HEK293 (cell line): Measurements from ENCODE around the gene PLK4.

ENCODE experiments used
- CTCF ChIA-PET: fragments of 350-600 bp; formaldehyde crosslinking; extraction: SDS; loops from one replicate; lab custom pipeline; 2021; ENCODE audit warnings: antibody characterized with exemption; lab: Yijun Ruan, JAX
- POLR2A ChIA-PET: fragments of 300-600 bp; formaldehyde crosslinking; extraction: SDS; loops from one replicate; lab custom pipeline; 2020; ENCODE audit warnings: antibody characterized with exemption, inconsistent platforms; lab: Yijun Ruan, JAX
- H3K27ac ChIP-seq: fragments of 200-500 bp; sonication (Bioruptor generic); 2 replicates; pipeline ENCODE4 v1.5.1; 2014; ENCODE audit warnings: low read depth, low read length, control low read depth, inconsistent platforms; ENCODE audit errors: extremely low read depth
- H3K36me3 ChIP-seq, 2 experiments: fragments of 200-500 bp in 1 of 2; sonication (Bioruptor generic) in 1 of 2; 1 replicate in 1 of 2; 2 replicates in 1 of 2; pipeline ENCODE4 v1.5.1; 2014 to 2017; ENCODE audit warnings: inconsistent platforms in 2 of 2, low read length in 2 of 2; ENCODE audit not compliant: control insufficient read depth in 2 of 2, insufficient read depth in 1 of 2
- H3K4me1 ChIP-seq: fragments of 200-500 bp; sonication (Bioruptor generic); 2 replicates; pipeline ENCODE4 v1.5.1; 2014; ENCODE audit warnings: mild to moderate bottlenecking, low read length, inconsistent platforms; ENCODE audit not compliant: control insufficient read depth, insufficient read depth
- H3K4me3 ChIP-seq: 2 replicates; pipeline ENCODE4 v1.5.1; 2011; ENCODE audit warnings: low read depth, mild to moderate bottlenecking, control low read depth, low read length, moderate library complexity
- H3K9me3 ChIP-seq: fragments of 200-500 bp; sonication (Bioruptor generic); 2 replicates; pipeline ENCODE4 v1.5.1; 2014; ENCODE audit warnings: low read depth, low read length, inconsistent platforms; ENCODE audit not compliant: control insufficient read depth, insufficient read depth
- SP7 ChIP-seq: fragments of 450-650 bp; formaldehyde crosslinking; IDR thresholded peaks from 2 replicates; pipeline ENCODE4 v1.5.1; 2016; ENCODE audit warnings: missing biosample characterization, missing genetic modification characterization
- ZNF112 ChIP-seq: fragments of 450-650 bp; formaldehyde crosslinking; IDR thresholded peaks from 2 replicates; pipeline ENCODE4 v1.5.0; 2017; ENCODE audit warnings: missing biosample characterization, missing genetic modification characterization
- ZNF350 ChIP-seq: fragments of 450-650 bp; formaldehyde crosslinking; IDR thresholded peaks from 2 replicates; pipeline ENCODE4 v1.5.0; 2017; ENCODE audit warnings: missing biosample characterization, mild to moderate bottlenecking, missing genetic modification characterization
- ZNF366 ChIP-seq: fragments of 450-650 bp; formaldehyde crosslinking; conservative IDR thresholded peaks from 2 replicates; pipeline ENCODE4 v1.5.1; 2016; ENCODE audit warnings: missing biosample characterization, missing genetic modification characterization
- ZNF501 ChIP-seq: fragments of 450-650 bp; formaldehyde crosslinking; IDR thresholded peaks from 2 replicates; pipeline ENCODE4 v1.5.1; 2016; ENCODE audit warnings: missing biosample characterization, missing genetic modification characterization
- ZNF747 ChIP-seq: fragments of 450-650 bp; formaldehyde crosslinking; IDR thresholded peaks from 2 replicates; pipeline ENCODE4 v1.5.1; 2016; ENCODE audit warnings: missing biosample characterization, missing genetic modification characterization
- ZNF791 ChIP-seq: fragments of 450-650 bp; formaldehyde crosslinking; IDR thresholded peaks from 2 replicates; pipeline ENCODE4 v1.5.1; 2016; ENCODE audit warnings: missing biosample characterization, missing genetic modification characterization
- TF ChIP-seq, protein P1 (sequence below): fragments of 450-650 bp; formaldehyde crosslinking; IDR thresholded peaks from 2 replicates; pipeline ENCODE4 v1.5.1; 2016; ENCODE audit warnings: missing biosample characterization, missing genetic modification characterization, borderline replicate concordance
- TF ChIP-seq, protein P2 (sequence below): fragments of 450-650 bp; formaldehyde crosslinking; IDR thresholded peaks from 2 replicates; pipeline ENCODE4 v1.5.1; 2017; ENCODE audit warnings: missing biosample characterization, missing genetic modification characterization
- TF ChIP-seq, protein P3 (sequence below): fragments of 450-650 bp; formaldehyde crosslinking; IDR thresholded peaks from 2 replicates; pipeline ENCODE4 v1.5.1; 2016; ENCODE audit warnings: missing biosample characterization, missing genetic modification characterization
- TF ChIP-seq, protein P4 (sequence below): fragments of 450-650 bp; formaldehyde crosslinking; IDR thresholded peaks from 2 replicates; pipeline ENCODE4 v1.5.0; 2017; ENCODE audit warnings: missing biosample characterization, missing genetic modification characterization, borderline replicate concordance
- TF ChIP-seq, protein P5 (sequence below): fragments of 450-650 bp; formaldehyde crosslinking; IDR thresholded peaks from 2 replicates; pipeline ENCODE4 v1.5.1; 2016; ENCODE audit warnings: missing biosample characterization, missing genetic modification characterization
- TF ChIP-seq, protein P6 (sequence below): fragments of 450-650 bp; formaldehyde crosslinking; conservative IDR thresholded peaks from 2 replicates; pipeline ENCODE4 v1.5.1; 2016; ENCODE audit warnings: low read depth, missing biosample characterization, missing genetic modification characterization

The PLK4 gene

DNA sequence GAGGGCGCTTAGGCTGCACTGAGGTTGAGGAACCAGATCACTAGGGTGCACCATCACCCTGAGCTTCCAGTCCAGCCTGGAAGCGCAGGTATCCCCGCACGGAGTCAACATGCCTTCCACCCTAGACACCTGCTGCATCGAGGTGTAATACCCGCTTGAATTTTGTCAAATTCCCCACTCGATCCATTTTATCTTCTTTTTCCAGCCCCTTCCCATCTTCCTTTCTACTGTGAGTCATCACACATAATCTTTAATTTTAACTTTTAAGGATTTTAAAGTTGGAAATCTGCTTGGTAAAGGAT is 821 bp downstream of the PLK4 start (continued):
- TF ChIP-seq, protein P1, sequence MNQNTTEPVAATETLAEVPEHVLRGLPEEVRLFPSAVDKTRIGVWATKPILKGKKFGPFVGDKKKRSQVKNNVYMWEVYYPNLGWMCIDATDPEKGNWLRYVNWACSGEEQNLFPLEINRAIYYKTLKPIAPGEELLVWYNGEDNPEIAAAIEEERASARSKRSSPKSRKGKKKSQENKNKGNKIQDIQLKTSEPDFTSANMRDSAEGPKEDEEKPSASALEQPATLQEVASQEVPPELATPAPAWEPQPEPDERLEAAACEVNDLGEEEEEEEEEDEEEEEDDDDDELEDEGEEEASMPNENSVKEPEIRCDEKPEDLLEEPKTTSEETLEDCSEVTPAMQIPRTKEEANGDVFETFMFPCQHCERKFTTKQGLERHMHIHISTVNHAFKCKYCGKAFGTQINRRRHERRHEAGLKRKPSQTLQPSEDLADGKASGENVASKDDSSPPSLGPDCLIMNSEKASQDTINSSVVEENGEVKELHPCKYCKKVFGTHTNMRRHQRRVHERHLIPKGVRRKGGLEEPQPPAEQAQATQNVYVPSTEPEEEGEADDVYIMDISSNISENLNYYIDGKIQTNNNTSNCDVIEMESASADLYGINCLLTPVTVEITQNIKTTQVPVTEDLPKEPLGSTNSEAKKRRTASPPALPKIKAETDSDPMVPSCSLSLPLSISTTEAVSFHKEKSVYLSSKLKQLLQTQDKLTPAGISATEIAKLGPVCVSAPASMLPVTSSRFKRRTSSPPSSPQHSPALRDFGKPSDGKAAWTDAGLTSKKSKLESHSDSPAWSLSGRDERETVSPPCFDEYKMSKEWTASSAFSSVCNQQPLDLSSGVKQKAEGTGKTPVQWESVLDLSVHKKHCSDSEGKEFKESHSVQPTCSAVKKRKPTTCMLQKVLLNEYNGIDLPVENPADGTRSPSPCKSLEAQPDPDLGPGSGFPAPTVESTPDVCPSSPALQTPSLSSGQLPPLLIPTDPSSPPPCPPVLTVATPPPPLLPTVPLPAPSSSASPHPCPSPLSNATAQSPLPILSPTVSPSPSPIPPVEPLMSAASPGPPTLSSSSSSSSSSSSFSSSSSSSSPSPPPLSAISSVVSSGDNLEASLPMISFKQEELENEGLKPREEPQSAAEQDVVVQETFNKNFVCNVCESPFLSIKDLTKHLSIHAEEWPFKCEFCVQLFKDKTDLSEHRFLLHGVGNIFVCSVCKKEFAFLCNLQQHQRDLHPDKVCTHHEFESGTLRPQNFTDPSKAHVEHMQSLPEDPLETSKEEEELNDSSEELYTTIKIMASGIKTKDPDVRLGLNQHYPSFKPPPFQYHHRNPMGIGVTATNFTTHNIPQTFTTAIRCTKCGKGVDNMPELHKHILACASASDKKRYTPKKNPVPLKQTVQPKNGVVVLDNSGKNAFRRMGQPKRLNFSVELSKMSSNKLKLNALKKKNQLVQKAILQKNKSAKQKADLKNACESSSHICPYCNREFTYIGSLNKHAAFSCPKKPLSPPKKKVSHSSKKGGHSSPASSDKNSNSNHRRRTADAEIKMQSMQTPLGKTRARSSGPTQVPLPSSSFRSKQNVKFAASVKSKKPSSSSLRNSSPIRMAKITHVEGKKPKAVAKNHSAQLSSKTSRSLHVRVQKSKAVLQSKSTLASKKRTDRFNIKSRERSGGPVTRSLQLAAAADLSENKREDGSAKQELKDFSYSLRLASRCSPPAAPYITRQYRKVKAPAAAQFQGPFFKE (tag by site-specific recombination): no peak
- TF ChIP-seq, protein P2, sequence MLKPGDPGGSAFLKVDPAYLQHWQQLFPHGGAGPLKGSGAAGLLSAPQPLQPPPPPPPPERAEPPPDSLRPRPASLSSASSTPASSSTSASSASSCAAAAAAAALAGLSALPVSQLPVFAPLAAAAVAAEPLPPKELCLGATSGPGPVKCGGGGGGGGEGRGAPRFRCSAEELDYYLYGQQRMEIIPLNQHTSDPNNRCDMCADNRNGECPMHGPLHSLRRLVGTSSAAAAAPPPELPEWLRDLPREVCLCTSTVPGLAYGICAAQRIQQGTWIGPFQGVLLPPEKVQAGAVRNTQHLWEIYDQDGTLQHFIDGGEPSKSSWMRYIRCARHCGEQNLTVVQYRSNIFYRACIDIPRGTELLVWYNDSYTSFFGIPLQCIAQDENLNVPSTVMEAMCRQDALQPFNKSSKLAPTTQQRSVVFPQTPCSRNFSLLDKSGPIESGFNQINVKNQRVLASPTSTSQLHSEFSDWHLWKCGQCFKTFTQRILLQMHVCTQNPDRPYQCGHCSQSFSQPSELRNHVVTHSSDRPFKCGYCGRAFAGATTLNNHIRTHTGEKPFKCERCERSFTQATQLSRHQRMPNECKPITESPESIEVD: no peak
- TF ChIP-seq, protein P3, sequence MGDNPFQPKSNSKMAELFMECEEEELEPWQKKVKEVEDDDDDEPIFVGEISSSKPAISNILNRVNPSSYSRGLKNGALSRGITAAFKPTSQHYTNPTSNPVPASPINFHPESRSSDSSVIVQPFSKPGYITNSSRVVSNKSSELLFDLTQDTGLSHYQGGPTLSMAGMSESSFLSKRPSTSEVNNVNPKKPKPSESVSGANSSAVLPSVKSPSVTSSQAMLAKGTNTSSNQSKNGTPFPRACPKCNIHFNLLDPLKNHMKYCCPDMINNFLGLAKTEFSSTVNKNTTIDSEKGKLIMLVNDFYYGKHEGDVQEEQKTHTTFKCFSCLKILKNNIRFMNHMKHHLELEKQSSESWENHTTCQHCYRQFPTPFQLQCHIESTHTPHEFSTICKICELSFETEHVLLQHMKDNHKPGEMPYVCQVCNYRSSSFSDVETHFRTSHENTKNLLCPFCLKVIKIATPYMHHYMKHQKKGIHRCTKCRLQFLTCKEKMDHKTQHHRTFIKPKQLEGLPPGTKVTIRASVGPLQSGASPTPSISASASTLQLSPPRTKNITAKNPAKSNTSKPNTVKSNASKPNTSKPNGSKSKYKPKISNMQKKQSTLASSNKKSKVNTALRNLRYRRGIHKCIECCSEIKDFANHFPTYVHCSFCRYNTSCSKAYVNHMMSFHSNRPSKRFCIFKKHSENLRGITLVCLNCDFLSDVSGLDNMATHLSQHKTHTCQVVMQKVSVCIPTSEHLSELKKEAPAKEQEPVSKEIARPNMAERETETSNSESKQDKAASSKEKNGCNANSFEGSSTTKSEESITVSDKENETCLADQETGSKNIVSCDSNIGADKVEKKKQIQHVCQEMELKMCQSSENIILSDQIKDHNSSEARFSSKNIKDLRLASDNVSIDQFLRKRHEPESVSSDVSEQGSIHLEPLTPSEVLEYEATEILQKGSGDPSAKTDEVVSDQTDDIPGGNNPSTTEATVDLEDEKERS (tag by site-specific recombination): no peak
- TF ChIP-seq ZNF350 (tag by site-specific recombination) (no peak), ZNF791 (tag by site-specific recombination) (no peak)
- TF ChIP-seq, protein P4, sequence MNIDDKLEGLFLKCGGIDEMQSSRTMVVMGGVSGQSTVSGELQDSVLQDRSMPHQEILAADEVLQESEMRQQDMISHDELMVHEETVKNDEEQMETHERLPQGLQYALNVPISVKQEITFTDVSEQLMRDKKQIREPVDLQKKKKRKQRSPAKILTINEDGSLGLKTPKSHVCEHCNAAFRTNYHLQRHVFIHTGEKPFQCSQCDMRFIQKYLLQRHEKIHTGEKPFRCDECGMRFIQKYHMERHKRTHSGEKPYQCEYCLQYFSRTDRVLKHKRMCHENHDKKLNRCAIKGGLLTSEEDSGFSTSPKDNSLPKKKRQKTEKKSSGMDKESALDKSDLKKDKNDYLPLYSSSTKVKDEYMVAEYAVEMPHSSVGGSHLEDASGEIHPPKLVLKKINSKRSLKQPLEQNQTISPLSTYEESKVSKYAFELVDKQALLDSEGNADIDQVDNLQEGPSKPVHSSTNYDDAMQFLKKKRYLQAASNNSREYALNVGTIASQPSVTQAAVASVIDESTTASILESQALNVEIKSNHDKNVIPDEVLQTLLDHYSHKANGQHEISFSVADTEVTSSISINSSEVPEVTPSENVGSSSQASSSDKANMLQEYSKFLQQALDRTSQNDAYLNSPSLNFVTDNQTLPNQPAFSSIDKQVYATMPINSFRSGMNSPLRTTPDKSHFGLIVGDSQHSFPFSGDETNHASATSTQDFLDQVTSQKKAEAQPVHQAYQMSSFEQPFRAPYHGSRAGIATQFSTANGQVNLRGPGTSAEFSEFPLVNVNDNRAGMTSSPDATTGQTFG (tag by site-specific recombination): no peak

DNA sequence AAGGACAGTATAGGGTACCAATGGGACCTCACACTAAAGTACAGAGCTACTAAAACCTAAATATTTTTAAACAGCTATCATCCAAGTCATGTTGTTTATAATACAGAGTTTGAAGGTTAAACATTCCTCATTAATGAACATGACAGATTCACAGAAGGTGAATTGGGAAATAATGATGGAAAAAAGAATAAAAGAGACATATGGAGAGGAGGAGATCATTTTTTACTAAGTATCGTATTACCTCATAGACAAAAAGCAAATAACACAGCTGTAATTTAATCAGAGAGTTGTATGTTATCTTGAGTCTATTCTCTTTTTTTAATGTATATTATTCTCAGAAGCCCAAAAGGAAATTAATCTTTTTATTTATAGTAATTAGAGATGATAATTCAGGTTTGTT is 7.9 kb downstream of the PLK4 start:
- peaks cover 21 to 74% of the 10 kb centered on the region in 2 experiments for H3K36me3 ChIP-seq

More for the DNA sequence above, 7.9 kb downstream of the PLK4 start:
- peak; percentile 54 for TF ChIP-seq ZNF366
- TF ChIP-seq ZNF501 (tag by site-specific recombination): no peak
- 0 out of 2 replicates have a peak, but pooled peaks have one; percentile 22 for TF ChIP-seq SP7 (tag by site-specific recombination)
- TF ChIP-seq, protein P5, sequence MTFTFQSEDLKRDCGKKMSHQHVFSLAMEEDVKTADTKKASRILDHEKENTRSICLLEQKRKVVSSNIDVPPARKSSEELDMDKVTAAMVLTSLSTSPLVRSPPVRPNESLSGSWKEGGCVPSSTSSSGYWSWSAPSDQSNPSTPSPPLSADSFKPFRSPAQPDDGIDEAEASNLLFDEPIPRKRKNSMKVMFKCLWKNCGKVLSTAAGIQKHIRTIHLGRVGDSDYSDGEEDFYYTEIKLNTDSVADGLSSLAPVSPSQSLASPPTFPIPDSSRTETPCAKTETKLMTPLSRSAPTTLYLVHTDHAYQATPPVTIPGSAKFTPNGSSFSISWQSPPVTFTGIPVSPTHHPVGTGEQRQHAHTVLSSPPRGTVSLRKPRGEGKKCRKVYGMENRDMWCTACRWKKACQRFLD (tag by site-specific recombination): no peak
- TF ChIP-seq, protein P6, sequence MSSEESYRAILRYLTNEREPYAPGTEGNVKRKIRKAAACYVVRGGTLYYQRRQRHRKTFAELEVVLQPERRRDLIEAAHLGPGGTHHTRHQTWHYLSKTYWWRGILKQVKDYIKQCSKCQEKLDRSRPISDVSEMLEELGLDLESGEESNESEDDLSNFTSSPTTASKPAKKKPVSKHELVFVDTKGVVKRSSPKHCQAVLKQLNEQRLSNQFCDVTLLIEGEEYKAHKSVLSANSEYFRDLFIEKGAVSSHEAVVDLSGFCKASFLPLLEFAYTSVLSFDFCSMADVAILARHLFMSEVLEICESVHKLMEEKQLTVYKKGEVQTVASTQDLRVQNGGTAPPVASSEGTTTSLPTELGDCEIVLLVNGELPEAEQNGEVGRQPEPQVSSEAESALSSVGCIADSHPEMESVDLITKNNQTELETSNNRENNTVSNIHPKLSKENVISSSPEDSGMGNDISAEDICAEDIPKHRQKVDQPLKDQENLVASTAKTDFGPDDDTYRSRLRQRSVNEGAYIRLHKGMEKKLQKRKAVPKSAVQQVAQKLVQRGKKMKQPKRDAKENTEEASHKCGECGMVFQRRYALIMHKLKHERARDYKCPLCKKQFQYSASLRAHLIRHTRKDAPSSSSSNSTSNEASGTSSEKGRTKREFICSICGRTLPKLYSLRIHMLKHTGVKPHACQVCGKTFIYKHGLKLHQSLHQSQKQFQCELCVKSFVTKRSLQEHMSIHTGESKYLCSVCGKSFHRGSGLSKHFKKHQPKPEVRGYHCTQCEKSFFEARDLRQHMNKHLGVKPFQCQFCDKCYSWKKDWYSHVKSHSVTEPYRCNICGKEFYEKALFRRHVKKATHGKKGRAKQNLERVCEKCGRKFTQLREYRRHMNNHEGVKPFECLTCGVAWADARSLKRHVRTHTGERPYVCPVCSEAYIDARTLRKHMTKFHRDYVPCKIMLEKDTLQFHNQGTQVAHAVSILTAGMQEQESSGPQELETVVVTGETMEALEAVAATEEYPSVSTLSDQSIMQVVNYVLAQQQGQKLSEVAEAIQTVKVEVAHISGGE (tag by site-specific recombination): no peak
- TF ChIP-seq ZNF112: no peak
- no peak for TF ChIP-seq ZNF747 (tag by site-specific recombination)
- TF ChIP-seq, protein P2: peak; percentile 38
- TF ChIP-seq, all 188 proteins: peak for 3
- Histone ChIP-seq H3K4me1 (no peaks in the 10 kb centered on the region), H3K27ac (no peak overlapping the region), H3K9me3 (no peaks in the 10 kb centered on the region), H3K4me3 (no peak overlapping the region)
- CTCF ChIA-PET: interaction anchor here (0.5 kb wide), 1 partner anchor 63 kb away, joined by 5 read pairs; no protein-coding TSS in a partner anchor
- POLR2A ChIA-PET: interaction anchor here (1.2 kb wide), 1 partner anchor 8 kb away, joined by 5 read pairs; no protein-coding TSS in a partner anchor
